ENCODE data around the gene C1orf122.

Gene C1orf122

DNA sequence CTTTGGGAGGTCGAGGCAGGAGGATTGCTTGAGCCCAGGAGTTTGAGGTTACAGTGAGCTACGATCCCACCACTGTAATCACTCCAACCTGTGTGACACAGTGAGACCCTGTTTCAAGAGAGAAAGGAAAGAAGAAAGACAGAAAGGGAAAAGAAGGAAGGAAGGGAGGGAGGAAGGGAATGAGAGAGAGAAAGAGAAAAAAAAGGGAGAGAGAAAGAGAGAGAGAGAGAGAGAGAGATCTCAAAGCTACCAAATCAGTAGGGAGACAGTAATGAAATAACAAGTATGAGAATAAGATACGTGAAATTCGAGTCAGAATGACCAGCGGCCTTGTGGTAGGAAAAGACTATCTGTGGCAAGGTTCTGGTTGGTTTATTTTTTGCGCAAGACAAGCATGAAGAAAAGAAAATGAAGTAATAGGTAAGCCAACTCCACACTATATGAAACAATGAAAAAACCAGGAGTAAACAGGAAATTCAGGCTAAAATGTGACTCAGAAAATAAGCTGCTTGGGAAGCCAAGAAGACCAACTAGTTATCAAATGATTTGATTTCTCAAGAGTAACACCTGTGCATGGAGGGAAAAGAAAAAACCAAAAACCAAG, 42.9 kb downstream of the C1orf122 start:
- Mint-ChIP-seq H3K4me3 (no peak overlapping the region), H3K4me1 (peaks cover 31% of the 10 kb centered on the region), H3K27ac (no peak overlapping the region), H3K27me3 (no peaks in the 10 kb centered on the region), H3K9me3 (no peaks in the 10 kb centered on the region)
- ATAC-seq (no peak), DNase-seq (no peak)

GRCh38 chr1:37851262-37851661, 43.7 kb downstream of the C1orf122 start:
- H3K9me3 Mint-ChIP-seq = no peaks in the 10 kb centered on the region
- no peaks in the 10 kb centered on the region for H3K27me3 Mint-ChIP-seq
- no peak overlapping the region for H3K27ac Mint-ChIP-seq
- ATAC-seq (no peak), DNase-seq (no peak)
- no peak overlapping the region for H3K4me3 Mint-ChIP-seq
- H3K4me1 Mint-ChIP-seq = peaks cover 26% of the 10 kb centered on the region

DNA sequence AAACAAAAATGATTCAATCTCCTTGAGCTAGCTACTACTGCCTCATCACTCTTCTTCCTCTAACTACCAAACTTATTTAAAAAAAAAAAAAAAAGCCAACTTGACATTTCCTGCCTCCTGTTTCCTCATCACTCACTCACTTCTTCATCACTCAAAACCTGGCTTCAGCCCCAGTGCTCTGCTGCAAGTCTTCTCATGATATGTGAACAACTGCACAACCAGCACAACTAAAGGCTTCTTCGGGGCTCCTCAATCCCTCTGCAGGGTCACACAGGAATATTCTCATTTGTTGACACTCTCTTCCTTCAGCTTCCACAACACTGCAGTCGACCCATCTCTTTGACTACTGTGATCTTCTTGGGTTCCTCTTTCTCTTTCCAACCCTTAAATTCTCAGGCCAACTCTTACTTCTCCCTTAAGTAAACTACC, 44.2 kb downstream of the C1orf122 start:
- no peak overlapping the region for H3K4me3 Mint-ChIP-seq
- no peak overlapping the region for H3K27ac Mint-ChIP-seq
- ATAC-seq (no peak), DNase-seq (no peak)
- no peaks in the 10 kb centered on the region for H3K27me3 Mint-ChIP-seq
- H3K9me3 Mint-ChIP-seq = no peaks in the 10 kb centered on the region
- peaks cover 21% of the 10 kb centered on the region for H3K4me1 Mint-ChIP-seq

DNA sequence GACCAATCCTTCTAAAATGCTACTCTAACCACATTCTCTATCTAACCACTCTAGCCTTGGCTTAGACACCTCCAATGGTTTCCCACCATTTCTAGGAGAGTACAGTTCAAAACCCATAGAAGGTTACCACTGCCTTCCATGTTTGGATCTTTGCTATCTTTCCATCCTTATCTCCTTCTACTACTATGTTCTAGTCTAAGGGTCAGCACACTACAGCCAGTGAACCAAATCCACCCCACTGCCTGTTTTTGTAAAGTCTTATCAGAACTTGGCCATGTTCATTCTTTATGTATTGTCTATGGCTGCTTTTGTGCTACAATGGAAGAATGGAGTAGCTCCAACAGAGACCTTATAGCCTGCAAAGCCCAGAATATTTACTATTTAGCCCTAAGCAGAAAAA, 45.6 kb downstream of the C1orf122 start:
- Mint-ChIP-seq H3K4me1 (peaks cover 24% of the 10 kb centered on the region), H3K27ac (no peak overlapping the region), H3K9me3 (no peaks in the 10 kb centered on the region), H3K4me3 (no peak overlapping the region), H3K27me3 (no peaks in the 10 kb centered on the region)
- ATAC-seq = no peak
- DNase-seq = no peak

- ATAC-seq (no peak), DNase-seq (no peak)
- Mint-ChIP-seq H3K4me1 (peaks cover 30% of the 10 kb centered on the region), H3K27ac (no peak overlapping the region), H3K27me3 (no peaks in the 10 kb centered on the region), H3K4me3 (no peak overlapping the region), H3K9me3 (no peaks in the 10 kb centered on the region)
Observed at GRCh38 chr1:37854406-37854805, 46.8 kb downstream of the C1orf122 start.

Measured in stimulated activated naive CD8-positive, alpha-beta T cell treated with anti-CD3 and anti-CD28 coated beads, Interleukin-15, amount 100 ng/mL, for 72 hours (primary cell).